CD4-positive, alpha-beta T cell (primary cell): ENCODE measurements around the gene GPR142. TPM values are rescaled to one million over a fixed set of nuclear protein-coding genes. Genes with fewer than 3 reads are reported as not detected.
A peak's percentile ranks its signal among the peaks of the same experiment; 100 is the strongest.

ENCODE experiments used
- ATAC-seq: fragments of 200-7000 bp; cut with Tn5 transposase; one replicate; pipeline ENCODE4 v1.10.0; 2022; ENCODE audit warnings: mild to moderate bottlenecking; ENCODE audit not compliant: poor library complexity
- CTCF ChIA-PET: fragments of 350-600 bp; sonication (Branson Sonifier 250); formaldehyde crosslinking; loops from one replicate; lab custom pipeline; 2021; ENCODE audit warnings: antibody characterized with exemption, inconsistent platforms; lab: Charles Lee
- POLR2A ChIA-PET: fragments of 350-600 bp; sonication (Branson Sonifier 250); formaldehyde crosslinking; loops from one replicate; lab custom pipeline; 2021; ENCODE audit warnings: antibody characterized with exemption, inconsistent platforms; lab: Charles Lee
- DNase-seq, 14 experiments: peaks; one replicate each; pipeline ENCODE4 v3.0.0-alpha.2; 2013 to 2020; ENCODE audit warnings: mixed read lengths in 2 of 14
- H3K27ac ChIP-seq, 2 donors: one replicate each; pipeline versions ENCODE4 v1.5.1 to v1.7.0; 2013; ENCODE audit warnings: low read length in 2 of 2, low read depth in 1 of 2, mild to moderate bottlenecking in 1 of 2
- H3K27me3 ChIP-seq, 2 experiments: 1 replicate in 1 of 2; 2 replicates in 1 of 2; pipeline versions ENCODE4 v1.6.1 to v1.7.0; 2013; ENCODE audit warnings: low read length in 2 of 2, control low read depth in 1 of 2, mild to moderate bottlenecking in 1 of 2, moderate library complexity in 1 of 2; ENCODE audit not compliant: insufficient read depth in 2 of 2, control insufficient read depth in 1 of 2
- H3K36me3 ChIP-seq: one replicate; pipeline ENCODE4 v1.6.1; 2013; ENCODE audit warnings: low read length, control low read depth; ENCODE audit not compliant: insufficient read depth
- H3K4me1 ChIP-seq: one replicate; pipeline ENCODE4 v1.6.1; 2013; ENCODE audit warnings: low read length, control low read depth; ENCODE audit not compliant: insufficient read depth
- H3K4me3 ChIP-seq: one replicate; pipeline ENCODE4 v1.5.1; 2013; ENCODE audit warnings: mild to moderate bottlenecking, low read length, moderate library complexity
- H3K9me3 ChIP-seq, 2 experiments: 1 replicate in 1 of 2; 2 replicates in 1 of 2; pipeline versions ENCODE4 v1.6.1 to v1.7.0; 2013; ENCODE audit warnings: low read length in 2 of 2, mild to moderate bottlenecking in 2 of 2, control low read depth in 1 of 2, moderate library complexity in 1 of 2; ENCODE audit not compliant: control insufficient read depth in 1 of 2, insufficient read depth in 1 of 2
- H3K27ac Mint-ChIP-seq: one replicate; pipeline ENCODE4 v1.8.0; 2020; ENCODE audit warnings: mixed read lengths
- H3K27me3 Mint-ChIP-seq: one replicate; pipeline ENCODE4 v1.8.0; 2021; ENCODE audit warnings: mixed read lengths
- H3K36me3 Mint-ChIP-seq: one replicate; pipeline ENCODE4 v1.8.0; 2021; ENCODE audit warnings: low read depth, mixed read lengths
- H3K4me1 Mint-ChIP-seq: one replicate; pipeline ENCODE4 v1.8.0; 2021; ENCODE audit warnings: low read depth, mixed read lengths
- H3K4me3 Mint-ChIP-seq: one replicate; pipeline ENCODE4 v1.8.0; 2020; ENCODE audit warnings: mild to moderate bottlenecking, mixed read lengths
- H3K9me3 Mint-ChIP-seq: one replicate; pipeline ENCODE4 v1.8.0; 2020; ENCODE audit warnings: mixed read lengths
- intact Hi-C, 2 experiments: fragments of 100-400 bp; cut with DNase I in 1 of 2; cut with micrococcal nuclease in 1 of 2; formaldehyde crosslinking; loops; one replicate each; pipeline versions ENCODE4 v1.15.1 to v1.9.0; 2023 to 2025; cut with DNase I, micrococcal nuclease
- total RNA-seq, 174 experiments: library from RNA in 2 of 174; stranded (reverse) in 2 of 174; gene quantifications; one replicate each; pipeline ENCODE4 v1.2.3 and lab custom pipeline; 2021 to 2026
- TF ChIP-seq, protein P1 (sequence below): fragments of 200-600 bp; IDR thresholded peaks from one replicate; pipeline ENCODE4 v1.8.0; 2022; ENCODE audit warnings: antibody characterized with exemption, mild to moderate bottlenecking

Gene GPR142
- total RNA-seq, 2 experiments from 2014 or later = not detected

GRCh38 chr17:74379495-74380085 lies 12.3 kb downstream of the GPR142 start:
- Mint-ChIP-seq H3K9me3 (no peaks in the 10 kb centered on the region), H3K27me3 (no peaks in the 10 kb centered on the region), H3K4me1 (no peaks in the 10 kb centered on the region), H3K27ac (no peak overlapping the region), H3K36me3 (no peaks in the 10 kb centered on the region), H3K4me3 (no peak overlapping the region)
- H3K27me3 ChIP-seq = no peaks in the 10 kb centered on the region
- ChIA-PET POLR2A (interaction anchor here (1.0 kb wide), 2 partner anchors 10 to 112 kb away, joined by 3 to 4 read pairs; no protein-coding TSS in a partner anchor), CTCF (interaction anchor here (0.6 to 2.0 kb wide), 21 partner anchors 9 to 358 kb away, joined by 3 to 22 read pairs (median 4); partner anchors contain the start of genes BTBD17 and GPR142)
- DNase-seq (peak; percentile 84 to 95 (median 90)), ATAC-seq (peak; percentile 92)
- H3K36me3 ChIP-seq = no peaks in the 10 kb centered on the region
- no peaks in the 10 kb centered on the region for H3K9me3 ChIP-seq
- peaks cover 13% of the 10 kb centered on the region for H3K4me1 ChIP-seq
- TF ChIP-seq, protein P1, sequence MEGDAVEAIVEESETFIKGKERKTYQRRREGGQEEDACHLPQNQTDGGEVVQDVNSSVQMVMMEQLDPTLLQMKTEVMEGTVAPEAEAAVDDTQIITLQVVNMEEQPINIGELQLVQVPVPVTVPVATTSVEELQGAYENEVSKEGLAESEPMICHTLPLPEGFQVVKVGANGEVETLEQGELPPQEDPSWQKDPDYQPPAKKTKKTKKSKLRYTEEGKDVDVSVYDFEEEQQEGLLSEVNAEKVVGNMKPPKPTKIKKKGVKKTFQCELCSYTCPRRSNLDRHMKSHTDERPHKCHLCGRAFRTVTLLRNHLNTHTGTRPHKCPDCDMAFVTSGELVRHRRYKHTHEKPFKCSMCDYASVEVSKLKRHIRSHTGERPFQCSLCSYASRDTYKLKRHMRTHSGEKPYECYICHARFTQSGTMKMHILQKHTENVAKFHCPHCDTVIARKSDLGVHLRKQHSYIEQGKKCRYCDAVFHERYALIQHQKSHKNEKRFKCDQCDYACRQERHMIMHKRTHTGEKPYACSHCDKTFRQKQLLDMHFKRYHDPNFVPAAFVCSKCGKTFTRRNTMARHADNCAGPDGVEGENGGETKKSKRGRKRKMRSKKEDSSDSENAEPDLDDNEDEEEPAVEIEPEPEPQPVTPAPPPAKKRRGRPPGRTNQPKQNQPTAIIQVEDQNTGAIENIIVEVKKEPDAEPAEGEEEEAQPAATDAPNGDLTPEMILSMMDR = peak; percentile 87
- intact Hi-C loops = loop anchor here (1.0 to 10.0 kb wide), 7 partner anchors 77 to 265 kb away; no protein-coding TSS in a partner anchor
- peak overlapping the region; percentile 16 for H3K4me3 ChIP-seq
- no peak overlapping the region for H3K27ac ChIP-seq

DNA sequence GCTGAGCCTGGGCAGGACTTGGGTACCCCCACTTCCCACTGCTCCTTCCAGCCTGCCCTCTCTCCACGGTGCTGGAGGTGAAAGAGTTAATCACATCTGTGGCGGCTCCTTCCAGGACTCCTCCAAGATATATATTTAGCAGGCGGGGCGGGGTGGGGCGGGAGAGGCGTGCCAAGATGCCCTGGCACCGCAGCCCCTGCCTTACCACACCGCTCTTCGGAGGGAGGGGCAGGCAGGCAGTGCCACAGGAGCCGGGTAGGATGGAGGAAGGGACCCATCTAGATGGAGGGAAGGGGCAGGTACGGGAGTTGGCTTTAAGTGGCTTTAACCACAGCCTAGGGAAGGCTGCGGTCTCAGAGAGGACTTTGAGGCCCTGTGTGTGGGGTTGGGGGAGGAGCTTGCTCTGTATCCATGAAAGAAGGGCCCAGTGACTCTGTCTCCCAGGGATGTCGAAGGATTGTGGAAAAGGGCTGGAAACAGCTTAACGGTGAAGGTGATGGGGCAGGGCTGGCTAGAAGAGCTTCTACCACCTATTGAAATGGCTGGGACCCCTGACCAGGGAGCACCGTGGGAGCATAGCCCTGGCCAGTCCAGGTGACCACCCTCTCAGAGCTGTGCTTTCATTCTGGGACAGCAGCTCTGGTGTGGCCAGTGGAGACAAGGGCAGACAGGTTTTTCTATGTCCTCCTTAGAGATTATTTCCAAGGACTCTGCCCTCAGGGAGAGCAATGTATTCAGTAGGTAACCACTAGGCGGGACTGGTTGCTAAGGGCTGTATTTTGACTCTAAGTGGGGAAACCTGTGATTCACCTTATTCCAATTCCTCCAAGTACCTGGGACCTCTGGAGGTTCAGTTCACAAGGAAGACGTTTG lies 13.0 kb downstream of the GPR142 start:
- Mint-ChIP-seq H3K27me3 (no peaks in the 10 kb centered on the region), H3K27ac (no peak overlapping the region), H3K4me1 (no peaks in the 10 kb centered on the region), H3K36me3 (no peaks in the 10 kb centered on the region), H3K9me3 (no peaks in the 10 kb centered on the region), H3K4me3 (no peak overlapping the region)
- ChIA-PET POLR2A (no interaction called here), CTCF (interaction anchor here (1.2 to 1.8 kb wide), 2 partner anchors 12 to 107 kb away, joined by 9 to 22 read pairs; partner anchors contain the start of gene GPR142)
- intact Hi-C loops = no loop called here
- TF ChIP-seq, protein P1 = no peak
- H3K27ac ChIP-seq = no peak overlapping the region
- H3K4me3 ChIP-seq = no peak overlapping the region
- ATAC-seq (no peak), DNase-seq (no peak)
- no peaks in the 10 kb centered on the region for H3K27me3 ChIP-seq
- no peaks in the 10 kb centered on the region for H3K36me3 ChIP-seq
- H3K4me1 ChIP-seq = peaks cover 13% of the 10 kb centered on the region
- no peaks in the 10 kb centered on the region for H3K9me3 ChIP-seq

GRCh38 chr17:74380959-74381808 lies 13.9 kb downstream of the GPR142 start:
- Mint-ChIP-seq H3K36me3 (no peaks in the 10 kb centered on the region), H3K9me3 (no peaks in the 10 kb centered on the region), H3K27ac (no peak overlapping the region), H3K27me3 (no peaks in the 10 kb centered on the region), H3K4me3 (no peak overlapping the region), H3K4me1 (no peaks in the 10 kb centered on the region)
- TF ChIP-seq, protein P1 = no peak
- no peak for ATAC-seq
- intact Hi-C loops = no loop called here
- no peak overlapping the region for H3K27ac ChIP-seq
- no peak overlapping the region for H3K4me3 ChIP-seq
- no peak for DNase-seq
- H3K9me3 ChIP-seq = no peaks in the 10 kb centered on the region
- CTCF ChIA-PET = no interaction called here
- H3K36me3 ChIP-seq = no peaks in the 10 kb centered on the region
- no peaks in the 10 kb centered on the region for H3K27me3 ChIP-seq
- H3K4me1 ChIP-seq = peaks cover 13% of the 10 kb centered on the region
- POLR2A ChIA-PET = no interaction called here
